Kidney epithelial cell (primary cell): ENCODE data around the gene TEX101. TPM values are rescaled to one million over a fixed set of nuclear protein-coding genes. Genes with fewer than 3 reads are reported as not detected.
"Not testable (repeated sequence)": the region's sequence is repeated elsewhere in the genome, so short reads cannot be mapped to it uniquely, and the experiment has no call there.

ENCODE experiments used
- DNase-seq: peaks from one replicate; pipeline ENCODE4 v3.0.0-alpha.2; 2010; ENCODE audit warnings: low read depth
- H3K27me3 ChIP-seq: 2 replicates; pipeline ENCODE4 v1.6.0; 2011; ENCODE audit warnings: low read length; ENCODE audit not compliant: control insufficient read depth, insufficient read depth
- H3K36me3 ChIP-seq: 2 replicates; pipeline ENCODE4 v1.5.1; 2011; ENCODE audit warnings: low read length; ENCODE audit not compliant: control insufficient read depth, insufficient read depth
- H3K4me3 ChIP-seq: 2 replicates; pipeline ENCODE4 v1.5.1; 2011; ENCODE audit warnings: low read depth, mild to moderate bottlenecking, control low read depth, low read length
- total RNA-seq: library from RNA; depleted of rRNA; stranded (reverse); fragments of >200 nt; gene quantifications from 2 replicates; pipeline ENCODE4 v1.2.3, GENCODE V29; 2015
- TF ChIP-seq, protein P1 (sequence below): IDR thresholded peaks from 2 replicates; pipeline ENCODE4 v1.5.1; 2011; ENCODE audit warnings: mild to moderate bottlenecking, moderate library complexity, low read length, control low read depth, inconsistent platforms; ENCODE audit not compliant: insufficient read depth, poor library complexity, severe bottlenecking

TEX101 gene
- total RNA-seq, 1 donor from 2014 or later = not detected

DNA sequence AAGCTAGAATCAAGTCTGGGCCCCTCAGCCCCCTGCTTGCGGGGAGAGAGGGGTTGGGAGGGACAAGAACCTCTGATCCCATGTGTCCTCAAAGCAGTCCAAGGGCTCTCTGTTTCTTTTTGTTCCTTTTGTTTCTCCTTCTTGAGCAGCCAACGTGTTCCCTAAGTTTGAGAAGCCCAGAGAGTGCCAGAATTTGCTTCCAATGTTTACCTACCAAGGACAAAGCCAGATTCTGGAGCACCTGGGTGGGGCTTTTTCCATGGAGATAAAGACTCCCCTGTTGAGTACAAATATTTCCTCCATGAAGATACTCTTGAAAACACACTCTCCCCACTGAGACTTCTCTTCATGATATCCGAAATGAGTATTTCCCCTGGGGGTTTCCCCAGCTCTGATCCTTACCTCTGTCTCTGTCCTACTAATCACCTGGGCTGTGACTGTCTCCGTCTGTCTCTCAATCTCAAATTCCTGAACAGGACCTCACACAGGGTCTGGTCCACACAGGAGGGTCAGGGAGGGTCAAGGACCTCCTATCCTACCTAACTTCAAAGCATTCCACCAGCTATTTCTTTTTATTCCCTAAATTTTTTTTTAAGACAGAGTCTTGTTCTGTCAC is 33.8 kb upstream of the TEX101 start:
- TF ChIP-seq, protein P1, sequence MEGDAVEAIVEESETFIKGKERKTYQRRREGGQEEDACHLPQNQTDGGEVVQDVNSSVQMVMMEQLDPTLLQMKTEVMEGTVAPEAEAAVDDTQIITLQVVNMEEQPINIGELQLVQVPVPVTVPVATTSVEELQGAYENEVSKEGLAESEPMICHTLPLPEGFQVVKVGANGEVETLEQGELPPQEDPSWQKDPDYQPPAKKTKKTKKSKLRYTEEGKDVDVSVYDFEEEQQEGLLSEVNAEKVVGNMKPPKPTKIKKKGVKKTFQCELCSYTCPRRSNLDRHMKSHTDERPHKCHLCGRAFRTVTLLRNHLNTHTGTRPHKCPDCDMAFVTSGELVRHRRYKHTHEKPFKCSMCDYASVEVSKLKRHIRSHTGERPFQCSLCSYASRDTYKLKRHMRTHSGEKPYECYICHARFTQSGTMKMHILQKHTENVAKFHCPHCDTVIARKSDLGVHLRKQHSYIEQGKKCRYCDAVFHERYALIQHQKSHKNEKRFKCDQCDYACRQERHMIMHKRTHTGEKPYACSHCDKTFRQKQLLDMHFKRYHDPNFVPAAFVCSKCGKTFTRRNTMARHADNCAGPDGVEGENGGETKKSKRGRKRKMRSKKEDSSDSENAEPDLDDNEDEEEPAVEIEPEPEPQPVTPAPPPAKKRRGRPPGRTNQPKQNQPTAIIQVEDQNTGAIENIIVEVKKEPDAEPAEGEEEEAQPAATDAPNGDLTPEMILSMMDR = no peak
- no peak for DNase-seq
- no peak overlapping the region for H3K4me3 ChIP-seq

DNA sequence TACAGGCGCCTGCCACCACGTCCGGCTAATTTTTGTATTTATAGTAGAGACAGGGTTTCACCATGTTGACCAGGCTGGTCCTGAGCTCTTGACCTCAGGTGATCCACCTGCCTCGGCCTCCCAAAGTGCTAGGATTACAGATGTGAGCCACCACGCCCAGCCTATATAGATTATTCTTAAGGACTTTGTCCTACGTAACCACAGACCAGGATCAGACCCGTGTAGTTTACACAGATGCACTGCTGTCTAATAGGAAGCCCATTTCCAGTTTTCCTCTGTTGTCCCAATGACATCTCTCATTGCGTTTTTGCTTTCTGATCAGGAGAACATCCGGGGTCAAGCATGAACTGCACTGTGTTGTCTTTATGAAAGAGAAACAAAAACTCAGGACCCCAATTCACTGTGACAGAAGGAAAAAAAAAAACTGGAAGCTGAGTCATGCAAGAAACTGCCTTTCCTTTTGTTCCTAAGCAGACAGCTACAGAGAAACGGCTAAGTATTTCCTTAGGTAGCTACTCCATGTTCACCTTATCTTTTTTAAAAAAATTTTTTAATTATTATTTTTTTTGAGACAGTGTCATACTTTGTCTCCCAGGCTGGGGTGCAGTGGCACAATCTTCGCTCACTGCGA is 32.0 kb upstream of the TEX101 start:
- not testable (repeated sequence) for H3K36me3 ChIP-seq, H3K27me3 ChIP-seq, H3K4me3 ChIP-seq, DNase-seq

More for the DNA sequence above, 33.8 kb upstream of the TEX101 start:
- H3K36me3 ChIP-seq = no peaks in the 10 kb centered on the region
- H3K27me3 ChIP-seq = no peaks in the 10 kb centered on the region

DNA sequence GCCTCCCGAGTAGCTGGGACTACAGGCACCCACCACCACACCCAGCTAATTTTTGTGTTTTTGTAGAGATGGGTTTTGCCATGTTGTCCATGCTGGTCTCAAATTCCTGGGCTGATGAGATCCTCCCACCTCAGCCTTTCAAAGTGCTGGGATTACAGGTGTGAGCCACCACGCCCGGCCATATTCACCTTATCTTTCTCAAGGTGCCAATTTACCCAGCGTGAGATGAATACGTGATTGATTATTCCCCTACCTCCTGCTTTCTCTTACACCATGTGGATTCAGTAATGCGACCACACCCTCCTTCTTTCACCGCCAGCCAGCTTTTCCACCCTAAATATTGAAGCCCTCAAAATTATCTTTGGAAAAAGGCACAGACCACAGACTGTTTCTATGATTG is 31.4 kb upstream of the TEX101 start:
- not testable (repeated sequence) for H3K4me3 ChIP-seq, DNase-seq, H3K27me3 ChIP-seq, H3K36me3 ChIP-seq

DNA sequence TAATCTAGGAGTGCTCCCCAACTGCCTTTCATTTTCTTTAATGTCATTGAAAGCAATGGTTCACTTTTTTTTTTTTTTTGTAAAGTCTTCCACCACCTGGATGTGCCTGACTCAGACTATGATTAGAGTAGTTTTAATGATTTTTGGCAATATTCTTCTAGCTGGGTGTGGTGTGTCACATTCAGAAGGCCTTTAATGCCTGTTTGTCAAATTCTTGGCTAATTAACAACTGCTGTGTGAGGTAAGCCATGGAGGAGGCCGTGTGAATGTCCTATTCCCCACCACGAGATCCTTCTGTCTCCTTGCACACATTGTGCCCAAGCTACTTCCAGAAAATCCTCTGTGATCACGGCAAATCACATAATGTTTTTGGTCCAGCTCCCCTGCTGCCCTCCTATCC is 30.9 kb upstream of the TEX101 start:
- not testable (repeated sequence) for H3K36me3 ChIP-seq, H3K27me3 ChIP-seq, DNase-seq, H3K4me3 ChIP-seq

DNA sequence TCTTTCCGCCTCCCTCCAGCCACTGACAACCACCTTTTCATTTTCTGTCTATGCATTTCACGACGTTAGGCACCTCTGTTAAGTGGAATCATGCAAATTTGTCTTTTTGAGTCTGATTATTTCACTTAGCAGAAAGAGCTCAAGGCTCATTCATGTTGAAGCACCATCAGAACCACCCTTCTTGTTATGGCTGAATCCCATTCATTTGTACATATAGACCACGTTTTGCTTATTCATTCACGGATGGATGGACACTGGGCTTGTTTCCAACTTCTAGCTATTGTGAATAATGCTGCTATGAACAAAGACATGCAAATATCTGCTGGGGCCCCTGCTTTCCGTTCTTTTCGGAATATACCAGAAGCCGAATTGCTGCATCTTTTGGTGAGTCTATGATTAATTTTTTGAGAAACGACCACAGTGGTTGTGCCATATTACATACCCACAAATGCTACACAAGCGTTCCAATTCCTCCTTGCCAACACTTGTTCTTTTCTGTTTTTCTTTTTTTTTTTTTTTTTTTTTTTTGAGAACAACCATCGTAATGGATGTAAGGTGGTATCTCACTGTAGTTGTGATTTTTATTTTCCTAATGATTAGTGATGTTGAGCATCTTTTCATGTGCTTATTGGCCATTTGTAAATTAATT is 23.7 kb upstream of the TEX101 start:
- not testable (repeated sequence) for H3K4me3 ChIP-seq, H3K36me3 ChIP-seq, DNase-seq, H3K27me3 ChIP-seq

DNA sequence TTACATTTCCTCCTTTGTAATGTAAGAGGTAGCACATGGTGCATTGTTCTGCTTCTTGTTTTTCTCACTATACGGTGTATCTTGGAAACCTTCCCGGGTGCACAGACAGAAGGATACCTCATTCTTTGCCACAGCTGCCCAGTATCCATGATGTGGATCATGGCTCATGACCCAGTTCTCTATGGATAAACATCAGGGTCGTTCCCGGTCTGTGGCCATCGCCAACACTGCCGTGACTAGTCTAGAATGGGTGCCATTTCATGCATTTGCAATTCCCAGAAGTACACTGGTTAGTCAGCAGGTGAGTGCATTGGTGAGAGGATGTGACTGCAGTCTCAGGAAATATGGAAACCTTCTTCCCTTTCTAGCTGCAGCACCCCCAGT is 23.1 kb upstream of the TEX101 start:
- not testable (repeated sequence) for DNase-seq, H3K36me3 ChIP-seq, H3K27me3 ChIP-seq, H3K4me3 ChIP-seq

DNA sequence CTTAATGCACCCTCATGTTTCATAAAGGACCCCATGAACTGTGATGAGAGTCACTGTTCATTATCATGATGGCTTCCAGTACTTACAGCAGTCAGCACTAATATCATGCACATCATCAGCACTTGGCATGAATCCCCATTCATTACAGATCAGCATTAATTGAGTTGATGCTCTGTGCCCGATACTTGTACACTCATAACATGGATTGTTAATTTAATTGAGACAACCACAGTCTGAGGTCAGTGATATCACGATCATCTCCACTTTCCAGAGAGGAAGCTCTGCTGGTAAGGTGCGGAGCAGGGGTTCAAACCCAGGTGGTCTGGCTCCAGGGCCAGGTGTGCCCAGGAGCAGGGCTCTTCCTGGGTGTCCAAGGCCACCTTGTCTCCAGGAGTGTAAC is 21.2 kb upstream of the TEX101 start:
- DNase-seq, H3K36me3 ChIP-seq, H3K27me3 ChIP-seq, H3K4me3 ChIP-seq: not testable (repeated sequence)

DNA sequence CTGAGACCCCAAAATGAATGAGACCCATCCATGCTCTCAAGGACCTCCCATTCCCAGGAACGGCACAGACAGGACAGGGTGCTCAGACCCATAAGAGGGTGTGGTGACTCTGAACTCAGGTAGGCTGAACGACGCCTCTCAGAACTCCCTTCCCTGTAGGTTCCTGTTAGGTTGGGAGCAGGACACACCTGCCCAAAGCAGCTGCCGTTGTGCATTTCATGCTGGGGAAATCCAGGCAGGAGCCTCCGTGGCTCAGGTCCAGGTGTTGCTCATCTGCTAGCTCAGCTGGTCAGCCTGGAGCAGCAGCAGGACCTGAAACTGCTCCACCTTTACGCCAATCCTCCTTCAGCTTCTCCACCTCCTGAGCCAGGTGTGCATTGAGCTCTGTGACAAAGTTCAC is 19.1 kb upstream of the TEX101 start:
- Histone ChIP-seq H3K27me3 (no peaks in the 10 kb centered on the region), H3K4me3 (no peak overlapping the region), H3K36me3 (no peaks in the 10 kb centered on the region)
- TF ChIP-seq, protein P1 = no peak
- DNase-seq = no peak

DNA sequence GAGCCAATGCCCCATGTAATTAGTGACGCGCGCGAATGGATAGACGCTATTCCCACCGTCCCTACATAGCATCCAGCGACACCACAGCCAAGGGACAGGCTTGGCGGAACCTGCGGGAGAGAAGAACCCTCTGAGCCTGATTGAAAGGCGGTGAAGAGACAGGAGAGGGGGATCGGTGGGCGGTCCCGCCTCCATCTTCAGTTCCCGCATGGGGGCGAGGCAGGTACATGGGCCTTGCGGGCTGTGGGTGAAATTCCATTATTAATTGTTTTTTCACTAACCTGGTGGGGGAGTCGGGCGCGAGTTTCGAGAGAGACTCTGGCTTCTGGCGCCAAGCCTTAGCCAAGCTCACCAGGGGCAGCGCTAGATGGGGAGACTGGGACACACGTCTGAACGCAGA is 8.4 kb upstream of the TEX101 start:
- Histone ChIP-seq H3K4me3 (no peak overlapping the region), H3K27me3 (no peaks in the 10 kb centered on the region), H3K36me3 (no peaks in the 10 kb centered on the region)
- TF ChIP-seq, protein P1 = no peak
- no peak for DNase-seq
